Ovary (tissue), 9 donors: ENCODE data around the gene SRC. TPM values are rescaled to one million over a fixed set of nuclear protein-coding genes. Genes with fewer than 3 reads are reported as not detected.

Experiments
- DNase-seq, 5 donors: peaks; one replicate each; pipeline ENCODE4 v3.0.0-alpha.2; 2019 to 2020
- H3K27ac ChIP-seq, 2 donors: fragments of 200-600 bp; one replicate each; pipeline versions ENCODE4 v1.5.1 to v1.8.0; 2019 to 2022
- H3K27me3 ChIP-seq: fragments of 200-600 bp; one replicate; pipeline ENCODE4 v1.8.0; 2022
- H3K36me3 ChIP-seq: fragments of 200-600 bp; sonication (generic); one replicate; pipeline ENCODE4 v1.5.1; 2019
- H3K4me1 ChIP-seq: one replicate; pipeline ENCODE4 v1.8.1; 2013; ENCODE audit warnings: mild to moderate bottlenecking, moderate library complexity; ENCODE audit not compliant: insufficient read depth
- H3K4me3 ChIP-seq: fragments of 200-600 bp; sonication (generic); one replicate; pipeline ENCODE4 v1.5.1; 2017
- H3K9me3 ChIP-seq, 2 donors: fragments of 200-600 bp in 1 of 2; sonication (generic) in 1 of 2; one replicate each; pipeline versions ENCODE4 v1.5.1 to v1.8.1; 2013 to 2019; ENCODE audit warnings: mild to moderate bottlenecking in 1 of 2, moderate library complexity in 1 of 2
- EP300 ChIP-seq: sonication (generic); formaldehyde crosslinking; IDR thresholded peaks from one replicate; pipeline ENCODE4 v1.6.1; 2017; ENCODE audit warnings: antibody characterized with exemption
- POLR2A ChIP-seq: fragments of 450-650 bp; IDR thresholded peaks from one replicate; pipeline ENCODE4 v1.6.1; 2017; ENCODE audit warnings: antibody characterized with exemption, mild to moderate bottlenecking, moderate library complexity
- WGBS, 3 donors: extraction: QIAGEN DNeasy Blood & Tissue Kit in 1 of 3; methylation state at CpG; one replicate each; pipeline versions ENCODE4 v1.1.5 to v1.1.7; 2013 to 2017; 5-methylcytosine and 5-hydroxymethylcytosine counted together
- intact Hi-C, 4 donors: fragments of 100-400 bp; cut with DNase I; formaldehyde crosslinking; loops; one replicate each; pipeline versions ENCODE4 v1.11.0 to v1.15.1; 2022 to 2023
- polyA plus RNA-seq, 2 donors: library from polyadenylated mRNA; stranded (reverse); fragments of 200-250 nt in 1 of 2; fragments of 350-450 nt in 1 of 2; fragmentation: Illumina TruSeq in 1 of 2; extraction: RNeasy Lipid Tissue Mini Kit (QIAGEN cat#74804) in 1 of 2; gene quantifications; one replicate each; pipeline ENCODE4 v1.2.3, GENCODE V29; 2013 to 2014
- total RNA-seq, 7 donors: library from RNA; depleted of rRNA in 2 of 7; stranded (reverse); fragments of >200 nt in 2 of 7; fragmentation: NEBNext Ultra II Directional in 3 of 7; extraction: Animal tissue kit (Norgen Biotek cat#: 25700) in 3 of 7; gene quantifications; one replicate each; pipeline versions ENCODE4 v1.1.0 to v1.2.4, GENCODE V29; 2016 to 2023
- TF ChIP-seq, protein P1 (sequence below), 3 donors: fragments of 450-650 bp in 2 of 3; fragments of 200-600 bp in 1 of 3; IDR thresholded peaks; one replicate each; pipeline versions ENCODE4 v1.5.1 to v1.8.0; 2016 to 2022; ENCODE audit warnings: antibody characterized with exemption in 3 of 3, mild to moderate bottlenecking in 1 of 3
- donor health status: DM: no; HTN: no; CAD: no; lungs with moderate emphysema.
- donor health status: DM: no; HTN: no; CAD: no.
- donor health status: Bipolar disorder and iron deficiency.
- donor health status: DM: yes; HTN: yes; CAD: no.
- donor health status: DM: no; HTN: no; CAD: no.
- donor health status: DM: yes; HTN: yes; CAD: no.

Gene SRC
- total and polyA plus RNA-seq, 9 donors: 17.0 to 72.7 (median 34.7) TPM

DNA sequence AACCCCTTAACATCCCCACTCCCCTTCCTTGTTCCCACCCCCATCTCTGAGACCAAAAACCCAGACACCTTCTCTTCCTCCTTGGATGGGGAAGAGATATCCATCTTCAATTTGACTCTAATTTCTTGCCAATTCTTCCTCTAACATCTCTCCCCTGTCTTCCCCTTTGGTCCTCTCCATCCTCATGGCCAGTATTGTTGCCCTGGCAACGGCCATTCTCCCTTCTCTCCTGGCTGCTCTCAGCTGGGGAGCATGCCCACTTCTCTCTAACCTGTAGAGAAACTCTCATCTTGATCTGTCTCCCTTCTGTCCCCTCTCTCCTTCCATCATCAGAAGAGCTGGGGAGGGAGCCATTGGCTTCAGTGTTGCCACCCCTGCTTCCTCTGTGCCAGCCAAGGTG lies 86.7 kb downstream of the SRC start:
- Histone ChIP-seq H3K4me3 (no peak overlapping the region), H3K36me3 (no peaks in the 10 kb centered on the region), H3K9me3 (no peaks in the 10 kb centered on the region), H3K4me1 (no peaks in the 10 kb centered on the region), H3K27ac (no peak overlapping the region), H3K27me3 (no peaks in the 10 kb centered on the region)
- no peak for DNase-seq
- TF ChIP-seq POLR2A (no peak), EP300 (no peak)
- TF ChIP-seq, protein P1, sequence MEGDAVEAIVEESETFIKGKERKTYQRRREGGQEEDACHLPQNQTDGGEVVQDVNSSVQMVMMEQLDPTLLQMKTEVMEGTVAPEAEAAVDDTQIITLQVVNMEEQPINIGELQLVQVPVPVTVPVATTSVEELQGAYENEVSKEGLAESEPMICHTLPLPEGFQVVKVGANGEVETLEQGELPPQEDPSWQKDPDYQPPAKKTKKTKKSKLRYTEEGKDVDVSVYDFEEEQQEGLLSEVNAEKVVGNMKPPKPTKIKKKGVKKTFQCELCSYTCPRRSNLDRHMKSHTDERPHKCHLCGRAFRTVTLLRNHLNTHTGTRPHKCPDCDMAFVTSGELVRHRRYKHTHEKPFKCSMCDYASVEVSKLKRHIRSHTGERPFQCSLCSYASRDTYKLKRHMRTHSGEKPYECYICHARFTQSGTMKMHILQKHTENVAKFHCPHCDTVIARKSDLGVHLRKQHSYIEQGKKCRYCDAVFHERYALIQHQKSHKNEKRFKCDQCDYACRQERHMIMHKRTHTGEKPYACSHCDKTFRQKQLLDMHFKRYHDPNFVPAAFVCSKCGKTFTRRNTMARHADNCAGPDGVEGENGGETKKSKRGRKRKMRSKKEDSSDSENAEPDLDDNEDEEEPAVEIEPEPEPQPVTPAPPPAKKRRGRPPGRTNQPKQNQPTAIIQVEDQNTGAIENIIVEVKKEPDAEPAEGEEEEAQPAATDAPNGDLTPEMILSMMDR (IDR thresholded peaks at IDR 0.05): no peak
- 66 to 85% (median 67%) methylated on average over 1 of the region's 1 CpG for WGBS, 3 donors
- intact Hi-C loops: no loop called here

DNA sequence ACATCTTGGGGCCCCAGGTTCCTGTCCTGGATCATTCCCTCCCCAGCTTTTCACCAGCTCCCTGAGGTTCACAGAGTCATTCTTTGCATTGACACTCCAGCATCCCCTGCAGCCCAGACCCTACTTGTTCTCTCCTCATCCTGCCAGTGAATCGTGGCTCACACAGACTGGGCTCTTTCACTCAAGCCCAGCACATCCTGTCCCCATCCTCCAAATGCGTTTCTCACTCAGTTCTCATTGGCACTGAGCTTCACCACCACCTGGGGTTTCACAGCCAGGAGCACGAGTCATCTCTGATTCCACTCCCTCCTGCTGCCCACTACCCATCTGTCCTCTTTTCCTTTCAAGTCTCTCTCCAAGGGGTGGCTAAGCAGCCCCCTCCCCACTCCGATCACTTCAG lies 89.7 kb downstream of the SRC start:
- WGBS, 3 donors: 48 to 53% (median 52%) methylated on average over 4 of the region's 4 CpGs

DNA sequence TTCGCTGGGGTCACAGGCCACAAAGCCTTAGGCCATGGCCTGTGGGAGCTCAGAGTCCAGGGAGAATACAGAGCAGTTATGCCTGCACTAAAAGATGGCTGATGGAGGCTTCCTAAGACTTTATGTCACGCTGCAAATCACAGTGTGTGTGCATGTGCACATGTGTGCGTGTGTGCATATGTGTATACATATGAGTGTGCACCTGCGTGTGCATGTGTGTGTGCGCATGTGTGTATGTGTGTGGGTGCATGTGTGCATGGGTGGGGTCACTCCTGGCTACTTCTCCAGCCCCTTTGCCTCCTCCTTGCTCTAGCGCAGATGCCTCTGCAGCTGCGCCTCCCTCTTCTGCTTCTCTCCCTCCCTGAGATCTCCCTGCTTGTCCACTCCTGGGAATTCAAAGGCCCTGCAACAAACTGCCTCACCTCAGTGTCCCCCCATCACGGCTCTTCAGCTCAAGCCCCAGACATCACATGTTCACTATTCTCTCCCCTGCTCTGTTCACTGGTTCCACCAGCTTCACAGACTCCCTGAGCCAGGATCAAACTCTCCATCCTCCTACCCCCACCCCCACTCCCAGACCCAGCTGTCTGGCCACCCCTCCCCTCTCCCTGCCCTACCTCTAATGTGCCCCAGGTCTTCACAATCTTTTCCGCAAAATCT lies 90.7 kb downstream of the SRC start:
- WGBS, 3 donors: 88 to 92% (median 91%) methylated on average over 9 of the region's 9 CpGs
- intact Hi-C loops: no loop called here
- no peaks in the 10 kb centered on the region for H3K27me3 ChIP-seq
- H3K4me1 ChIP-seq: no peaks in the 10 kb centered on the region
- no peak overlapping the region for H3K4me3 ChIP-seq
- no peak for DNase-seq
- no peaks in the 10 kb centered on the region for H3K9me3 ChIP-seq
- TF ChIP-seq, protein P1 (IDR thresholded peaks at IDR 0.05): no peak
- TF ChIP-seq POLR2A: no peak
- TF ChIP-seq EP300: no peak
- H3K27ac ChIP-seq: no peak overlapping the region
- H3K36me3 ChIP-seq: no peaks in the 10 kb centered on the region

More for the DNA sequence above, 89.7 kb downstream of the SRC start:
- Histone ChIP-seq H3K27ac (no peak overlapping the region), H3K4me3 (no peak overlapping the region), H3K9me3 (no peaks in the 10 kb centered on the region), H3K36me3 (no peaks in the 10 kb centered on the region), H3K4me1 (no peaks in the 10 kb centered on the region), H3K27me3 (no peaks in the 10 kb centered on the region)
- no peak for DNase-seq
- intact Hi-C loops: no loop called here
- no peak for TF ChIP-seq POLR2A
- TF ChIP-seq EP300: no peak
- TF ChIP-seq, protein P1 (IDR thresholded peaks at IDR 0.05): no peak

DNA sequence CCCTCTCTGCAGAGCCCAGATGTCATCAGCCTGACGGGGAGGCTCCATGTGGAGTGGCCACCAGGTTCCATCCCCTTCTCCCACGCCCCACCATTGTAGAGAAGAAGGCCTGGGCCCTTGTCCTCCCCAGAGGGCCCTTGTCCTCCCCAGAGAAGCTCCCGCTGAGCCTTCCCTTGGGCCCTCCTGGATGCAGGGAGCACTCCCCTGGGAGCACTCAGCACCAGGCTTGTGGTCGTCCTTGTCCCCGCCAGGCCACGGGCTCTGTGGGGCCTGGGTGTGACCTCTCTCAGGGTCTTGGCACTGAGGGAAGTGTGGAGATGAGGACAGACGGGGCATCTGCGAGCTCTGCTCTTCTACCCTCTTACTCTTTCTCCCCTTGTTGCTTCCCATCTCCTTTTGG lies 91.7 kb downstream of the SRC start:
- no peaks in the 10 kb centered on the region for H3K36me3 ChIP-seq
- no peak for TF ChIP-seq POLR2A
- TF ChIP-seq, protein P1 (IDR thresholded peaks at IDR 0.05): no peak
- no peak for TF ChIP-seq EP300
- H3K4me1 ChIP-seq: no peaks in the 10 kb centered on the region
- H3K27me3 ChIP-seq: no peaks in the 10 kb centered on the region
- DNase-seq: no peak
- intact Hi-C loops: no loop called here
- no peak overlapping the region for H3K27ac ChIP-seq
- no peaks in the 10 kb centered on the region for H3K9me3 ChIP-seq
- WGBS, 3 donors: 88 to 91% (median 90%) methylated on average over 8 of the region's 8 CpGs
- H3K4me3 ChIP-seq: no peak overlapping the region
